ENCODE results near the gene SLC22A7. TPM values are rescaled to one million over a fixed set of nuclear protein-coding genes. Genes with fewer than 3 reads are reported as not detected.
A peak's percentile ranks its signal among the peaks of the same experiment; 100 is the strongest.

Gene SLC22A7
- total RNA-seq, 1 experiment from 2014 or later = not detected

DNA sequence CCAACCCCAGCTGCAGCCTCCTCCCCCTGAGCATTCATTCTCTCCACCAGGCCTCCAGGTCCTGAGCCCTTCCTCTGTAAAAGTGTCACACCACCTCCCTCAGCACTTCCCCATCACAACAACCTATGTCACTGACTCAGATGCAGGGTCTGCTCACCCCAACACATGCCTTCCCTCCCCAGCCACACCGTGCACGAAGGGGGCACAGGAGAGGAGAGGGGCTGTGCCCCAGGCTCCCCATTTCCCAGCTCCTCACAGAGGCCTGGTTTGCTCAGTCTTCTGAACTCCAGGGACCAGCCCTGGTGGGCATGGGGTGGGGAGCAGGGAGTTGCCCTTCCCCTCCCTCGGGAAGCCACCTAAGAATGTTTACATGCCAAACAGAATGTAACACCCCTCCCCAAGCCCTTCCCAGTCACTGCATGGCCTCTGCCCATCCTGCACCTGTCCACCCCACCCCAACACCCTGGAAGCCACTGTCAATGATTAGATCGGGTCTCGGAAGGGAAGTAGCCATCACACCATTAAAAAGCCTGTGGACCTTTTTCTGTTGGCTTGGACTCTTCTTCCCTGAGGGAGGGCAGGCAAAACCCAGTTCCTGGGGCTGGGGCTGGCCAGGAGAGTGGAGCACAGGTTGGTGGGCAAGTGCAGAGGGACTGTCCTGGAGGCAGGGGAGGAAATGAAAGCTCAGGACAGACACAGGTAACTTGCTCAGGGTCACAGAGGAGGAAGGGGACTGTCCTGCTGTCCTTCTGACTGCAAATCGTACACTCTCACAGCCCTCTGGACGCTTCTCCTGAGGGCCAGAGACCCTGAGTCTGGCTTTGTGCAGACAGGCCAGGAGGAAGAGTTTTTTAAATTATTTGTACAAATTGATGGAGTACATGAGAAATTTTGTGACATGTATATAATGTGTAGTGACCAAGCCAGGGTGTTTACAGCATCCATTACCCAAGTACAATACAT, 10.1 kb upstream of the SLC22A7 start:
- no peak overlapping the region for H3K4me3 Mint-ChIP-seq
- no peak overlapping the region for H2BK12ac ChIP-seq (ENCODE audit: insufficient read length, low read depth, low read length)
- no peaks in the 10 kb centered on the region for H3K4me1 ChIP-seq (ENCODE audit: insufficient read depth, low read length)
- no peak overlapping the region for H3K27ac ChIP-seq (ENCODE audit: insufficient read length, low read depth, low read length)
- no peaks in the 10 kb centered on the region for H3K79me1 ChIP-seq (ENCODE audit: insufficient read depth, low read depth, low read length, poor library complexity, severe bottlenecking)
- H4K20me1 ChIP-seq (ENCODE audit: control insufficient read depth, insufficient read depth, insufficient read length) = no peaks in the 10 kb centered on the region
- peaks cover 10 to 23% of the 10 kb centered on the region in 2 experiments for H3K4me1 Mint-ChIP-seq
- no peaks in the 10 kb centered on the region for H3K36me3 Mint-ChIP-seq (ENCODE audit: insufficient read depth in 1 of 3, low read depth in 3 of 3)
- WGBS (ENCODE audit: extremely low coverage, insufficient read length, low lambda C conversion rate) = no CpG with 5 or more reads among the region's 7 CpGs
- no peak overlapping the region for H2BK15ac ChIP-seq (ENCODE audit: low read depth, low read length)
- no peak overlapping the region for H3K14ac ChIP-seq (ENCODE audit: insufficient read depth, low read length)
- no peak overlapping the region for H3K23ac ChIP-seq (ENCODE audit: insufficient read length, low read depth, low read length)
- peaks cover 6% of the 10 kb centered on the region for H3K27me3 Mint-ChIP-seq (ENCODE audit: low read depth)
- H2BK120ac ChIP-seq (ENCODE audit: low read depth, low read length, poor library complexity, severe bottlenecking) = no peak overlapping the region
- no peak overlapping the region for H3K4ac ChIP-seq (ENCODE audit: low read depth, low read length)
- H2AFZ ChIP-seq (ENCODE audit: low read length) = no peak overlapping the region
- DNase-seq = no peak
- no peak overlapping the region for H3K9ac ChIP-seq (ENCODE audit: extremely low read depth, insufficient read length, low read length)
- no peaks in the 10 kb centered on the region for H3K23me2 ChIP-seq (ENCODE audit: insufficient read length, low read depth, low read length, poor library complexity, severe bottlenecking)
- no peak overlapping the region for H3T11ph ChIP-seq (ENCODE audit: low read length)
- no peaks in the 10 kb centered on the region for H3K27me3 ChIP-seq (ENCODE audit: insufficient read depth, low read length)
- no peak overlapping the region for H3K4me2 ChIP-seq (ENCODE audit: insufficient read depth, insufficient read length, low read length)
- no peak overlapping the region for H2AK5ac ChIP-seq (ENCODE audit: insufficient read length, low read length)
- no peak overlapping the region for H3K56ac ChIP-seq (ENCODE audit: insufficient read length, low read depth, low read length)
- H3K18ac ChIP-seq (ENCODE audit: insufficient read length, low read depth, low read length) = no peak overlapping the region
- peak overlapping the region; percentile 66 to 97 (median 79); a peak in 4 of 7 replicates for H3K27ac Mint-ChIP-seq
- no peaks in the 10 kb centered on the region for H3K9me3 ChIP-seq (ENCODE audit: control insufficient read depth, low read depth, low read length)
- no peaks in the 10 kb centered on the region for H3K9me3 Mint-ChIP-seq
- H4K8ac ChIP-seq (replicated peaks; ENCODE audit: insufficient read length, low read depth, low read length) = no peak overlapping the region
- no peak overlapping the region for H2BK5ac ChIP-seq (ENCODE audit: insufficient read length, low read length)
- H4K5ac ChIP-seq (ENCODE audit: insufficient read length, low read depth, low read length) = no peak overlapping the region
- H4K91ac ChIP-seq (ENCODE audit: insufficient read length, low read depth, low read length) = no peak overlapping the region
- no peaks in the 10 kb centered on the region for H3K79me2 ChIP-seq (ENCODE audit: insufficient read depth, low read length)
- no peak overlapping the region for H2BK20ac ChIP-seq (ENCODE audit: low read depth, low read length, poor library complexity, severe bottlenecking)
- TF ChIP-seq, protein P1, sequence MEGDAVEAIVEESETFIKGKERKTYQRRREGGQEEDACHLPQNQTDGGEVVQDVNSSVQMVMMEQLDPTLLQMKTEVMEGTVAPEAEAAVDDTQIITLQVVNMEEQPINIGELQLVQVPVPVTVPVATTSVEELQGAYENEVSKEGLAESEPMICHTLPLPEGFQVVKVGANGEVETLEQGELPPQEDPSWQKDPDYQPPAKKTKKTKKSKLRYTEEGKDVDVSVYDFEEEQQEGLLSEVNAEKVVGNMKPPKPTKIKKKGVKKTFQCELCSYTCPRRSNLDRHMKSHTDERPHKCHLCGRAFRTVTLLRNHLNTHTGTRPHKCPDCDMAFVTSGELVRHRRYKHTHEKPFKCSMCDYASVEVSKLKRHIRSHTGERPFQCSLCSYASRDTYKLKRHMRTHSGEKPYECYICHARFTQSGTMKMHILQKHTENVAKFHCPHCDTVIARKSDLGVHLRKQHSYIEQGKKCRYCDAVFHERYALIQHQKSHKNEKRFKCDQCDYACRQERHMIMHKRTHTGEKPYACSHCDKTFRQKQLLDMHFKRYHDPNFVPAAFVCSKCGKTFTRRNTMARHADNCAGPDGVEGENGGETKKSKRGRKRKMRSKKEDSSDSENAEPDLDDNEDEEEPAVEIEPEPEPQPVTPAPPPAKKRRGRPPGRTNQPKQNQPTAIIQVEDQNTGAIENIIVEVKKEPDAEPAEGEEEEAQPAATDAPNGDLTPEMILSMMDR (conservative IDR thresholded peaks at IDR 0.05) = no peak

Measured in H9 (cell line).